ENCODE results near the gene TMEM205.
"Not testable (repeated sequence)": the region's sequence is repeated elsewhere in the genome, so short reads cannot be mapped to it uniquely, and the experiment has no call there.

The TMEM205 gene

DNA sequence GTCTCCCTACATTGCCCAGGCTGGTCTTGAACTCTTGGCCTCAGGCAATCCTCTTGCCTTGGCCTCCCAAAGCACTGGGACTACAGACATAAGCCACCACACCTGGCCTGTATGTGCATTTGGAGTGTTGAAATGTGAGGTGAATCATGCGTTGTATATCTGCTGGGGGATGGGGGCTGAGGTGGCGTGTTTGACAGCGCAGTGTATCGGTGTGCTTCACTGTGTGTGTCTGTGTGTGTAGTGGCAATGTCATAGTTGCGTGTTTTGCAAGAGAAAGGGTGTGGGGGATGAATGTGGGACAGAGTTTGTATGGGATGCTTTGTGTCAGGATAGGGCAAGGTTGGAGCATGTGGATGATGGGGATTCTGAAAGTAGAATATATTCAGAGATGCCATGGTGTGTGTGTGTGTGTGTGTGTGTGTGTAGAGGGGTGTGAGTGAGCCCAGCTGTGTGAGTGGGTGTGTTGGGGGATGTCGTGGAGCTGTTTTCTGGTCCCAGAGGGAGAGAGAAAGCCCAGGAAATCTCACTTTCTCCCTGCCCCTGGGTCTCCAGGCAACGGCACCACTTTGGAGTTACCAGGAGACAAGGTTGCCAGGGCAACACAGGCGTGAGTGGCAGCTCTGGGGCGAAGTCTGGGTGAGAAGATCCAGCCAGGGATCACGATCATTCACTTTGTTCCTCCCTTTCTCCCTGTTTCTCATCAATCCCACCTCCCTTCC is 27.3 kb upstream of the TMEM205 start:
- no peak for DNase-seq (ENCODE audit: low spot score)

DNA sequence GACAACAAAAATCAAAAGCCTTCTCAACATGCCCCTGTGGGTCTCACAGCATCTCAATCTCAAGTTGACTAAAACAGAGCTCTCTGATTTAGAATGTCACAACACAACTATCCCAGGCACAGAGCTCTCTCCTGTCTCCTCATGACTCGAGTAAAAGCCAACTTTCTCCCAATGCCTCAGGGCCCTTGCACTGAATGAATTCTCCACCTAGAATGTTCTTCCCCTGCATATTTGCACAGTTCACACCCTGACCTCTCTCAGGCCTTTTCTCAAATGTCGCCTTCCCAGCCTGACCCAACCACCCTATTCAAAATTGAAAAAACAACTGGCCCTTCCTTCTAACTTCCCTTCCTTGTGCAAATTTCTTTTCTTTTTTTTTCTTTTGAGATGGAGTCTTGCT is 24.7 kb upstream of the TMEM205 start:
- no peak for DNase-seq (ENCODE audit: low spot score)

DNA sequence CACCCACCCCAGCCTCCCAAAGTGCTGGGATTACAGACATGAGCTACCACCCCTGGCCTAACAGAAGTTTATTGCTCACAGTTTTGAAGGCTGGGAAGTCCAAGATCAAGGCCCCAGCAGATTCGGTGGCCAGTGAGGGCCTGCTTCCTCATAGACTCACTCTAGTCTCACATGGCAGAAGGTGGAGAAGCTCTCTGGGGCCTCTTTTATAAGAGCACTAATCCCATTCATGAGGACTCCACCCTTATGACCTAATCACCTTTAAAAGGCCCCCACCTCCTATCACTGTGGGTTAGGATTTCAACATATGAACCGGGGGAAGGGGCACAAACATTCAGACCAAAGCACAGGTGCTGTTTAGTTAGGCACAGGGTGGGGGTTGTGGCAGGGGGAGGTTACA is 21.5 kb upstream of the TMEM205 start:
- DNase-seq (ENCODE audit: low spot score), result no peak

DNA sequence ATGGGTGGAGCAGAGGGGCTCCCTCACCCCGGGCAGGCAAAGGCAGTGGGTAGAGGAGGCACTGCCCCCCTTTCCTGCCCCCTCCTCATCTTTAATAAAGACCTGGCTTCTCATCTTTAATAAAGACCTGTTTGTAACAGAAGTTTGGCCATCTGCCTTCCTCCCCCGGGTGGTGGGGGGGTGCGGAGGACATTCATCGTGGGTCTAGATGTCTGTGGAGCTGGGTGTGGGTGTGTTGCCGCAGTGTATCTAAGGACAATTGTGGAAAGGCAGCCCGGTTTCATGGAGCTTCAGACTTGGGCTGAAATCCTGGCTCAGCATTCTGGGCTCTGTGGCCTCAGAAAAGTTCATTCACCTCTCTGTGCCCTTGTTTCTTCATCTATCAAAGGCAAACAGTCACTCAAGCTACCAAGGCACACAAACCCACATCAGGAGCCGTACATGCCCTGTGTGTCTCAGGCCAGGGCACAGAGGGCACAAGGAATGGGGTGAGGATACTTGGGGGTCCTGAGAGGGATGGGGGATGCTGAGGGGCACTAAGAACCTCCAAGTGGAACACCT is 19.6 kb upstream of the TMEM205 start:
- no peak for DNase-seq (ENCODE audit: low spot score)

DNA sequence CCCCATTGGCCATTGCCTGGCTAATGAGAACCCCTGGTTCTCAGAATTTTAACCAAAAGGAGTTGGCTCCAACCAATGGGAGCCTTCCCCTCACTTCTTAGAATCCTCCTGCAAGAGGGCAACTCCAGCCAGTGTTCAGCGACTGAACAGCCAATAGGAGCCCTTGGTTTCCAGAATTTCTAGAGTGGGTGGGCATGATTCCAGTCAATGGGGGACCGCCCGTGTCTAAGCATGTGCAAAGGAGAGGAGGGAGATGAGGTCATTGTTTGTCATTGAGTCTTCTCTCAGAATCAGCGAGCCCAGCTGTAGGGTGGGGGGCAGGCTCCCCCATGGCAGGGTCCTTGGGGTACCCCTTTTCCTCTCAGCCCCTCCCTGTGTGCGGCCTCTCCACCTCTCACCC is 18.9 kb upstream of the TMEM205 start:
- DNase-seq (ENCODE audit: low spot score), result no peak

DNA sequence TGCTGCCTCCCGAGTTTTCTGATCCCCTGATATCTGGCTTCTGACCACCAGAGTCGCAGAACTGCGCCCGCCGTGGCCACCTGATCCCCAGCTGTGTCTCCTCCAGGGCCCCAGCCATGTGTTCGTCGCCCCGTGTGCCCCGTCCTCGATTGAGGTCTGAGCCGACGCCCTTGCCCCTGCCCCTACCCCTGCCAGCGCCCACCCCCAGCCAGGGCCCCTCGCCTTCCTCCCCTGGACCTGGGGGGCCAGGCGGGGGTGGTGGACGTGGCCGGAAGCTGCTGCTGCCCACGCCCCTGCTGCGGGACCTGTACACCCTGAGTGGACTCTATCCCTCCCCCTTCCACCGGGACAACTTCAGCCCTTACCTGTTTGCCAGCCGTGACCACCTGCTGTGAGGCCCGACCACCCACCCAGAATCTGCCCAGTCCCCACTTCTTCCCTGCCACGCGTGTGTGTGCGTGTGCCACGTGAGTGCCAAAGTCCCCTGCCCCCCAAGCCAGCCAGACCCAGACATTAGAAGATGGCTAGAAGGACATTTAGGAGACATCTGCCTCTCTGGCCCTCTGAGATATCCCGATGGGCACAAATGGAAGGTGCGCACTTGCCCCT is 18.3 kb upstream of the TMEM205 start:
- DNase-seq (ENCODE audit: low spot score), result no peak

DNA sequence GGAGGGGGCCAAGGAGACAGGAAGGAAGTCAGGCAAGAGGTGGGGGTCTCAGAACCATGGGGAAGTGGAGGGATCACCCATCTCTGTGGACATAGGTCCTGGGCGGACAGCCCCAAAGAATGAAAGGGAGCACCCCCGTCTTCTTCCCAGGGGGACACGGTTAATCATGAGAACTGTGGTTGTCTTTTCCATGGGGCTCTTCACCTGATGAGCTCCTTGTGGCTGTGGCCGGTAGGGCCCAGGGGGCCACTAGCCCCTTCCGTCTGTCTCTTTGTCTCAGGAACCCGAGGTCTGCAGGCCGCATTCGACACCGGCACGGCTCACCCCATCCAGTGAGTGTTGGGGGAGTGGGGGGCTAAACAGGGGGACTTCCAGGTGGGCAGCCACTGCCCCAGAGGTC is 17.8 kb upstream of the TMEM205 start:
- no peak for DNase-seq (ENCODE audit: low spot score)

DNA sequence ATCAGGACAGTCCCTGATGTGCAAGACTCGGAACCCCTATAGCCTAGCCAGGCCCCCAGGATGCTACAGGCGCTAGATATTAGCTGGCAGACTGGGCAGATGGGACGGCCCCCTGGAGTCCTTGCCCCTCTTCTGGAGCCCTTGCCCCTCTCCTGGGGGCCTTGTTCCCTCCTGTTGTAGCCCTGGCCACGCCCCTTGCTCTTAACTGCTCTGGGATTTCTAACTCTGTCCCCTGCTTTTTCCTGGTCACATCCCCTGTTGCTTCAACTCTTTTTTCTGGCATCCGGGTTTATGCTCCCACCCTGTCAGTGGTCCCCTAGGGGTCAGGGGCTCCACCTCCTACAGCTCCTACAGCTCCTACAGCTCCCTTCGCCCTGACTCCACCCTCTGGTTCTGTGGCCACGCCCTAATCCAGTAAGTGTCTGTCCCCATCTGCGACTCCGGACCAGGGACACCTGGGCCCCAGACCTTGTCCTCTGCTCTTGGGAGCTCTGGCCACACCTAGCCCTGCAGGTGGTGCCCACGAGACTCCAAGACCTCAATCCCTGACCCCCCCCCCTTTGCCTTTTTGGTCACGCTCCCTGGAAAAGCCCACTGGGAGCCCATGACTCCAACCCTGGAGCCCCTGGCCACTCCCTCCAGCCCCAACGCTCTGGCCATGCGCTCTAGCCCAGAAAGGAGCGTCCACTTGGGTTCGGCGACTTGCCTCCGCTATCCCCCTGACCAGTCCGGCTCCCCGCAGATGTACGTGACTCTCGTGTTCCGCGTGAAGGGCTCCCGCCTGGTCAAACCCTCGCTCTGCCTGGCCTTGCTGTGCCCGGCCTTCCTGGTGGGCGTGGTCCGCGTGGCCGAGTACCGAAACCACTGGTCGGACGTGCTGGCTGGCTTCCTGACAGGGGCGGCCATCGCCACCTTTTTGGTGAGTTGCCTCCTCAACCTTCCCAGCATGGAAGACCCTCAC is 16.0 kb upstream of the TMEM205 start:
- no peak for DNase-seq (ENCODE audit: low spot score)

DNA sequence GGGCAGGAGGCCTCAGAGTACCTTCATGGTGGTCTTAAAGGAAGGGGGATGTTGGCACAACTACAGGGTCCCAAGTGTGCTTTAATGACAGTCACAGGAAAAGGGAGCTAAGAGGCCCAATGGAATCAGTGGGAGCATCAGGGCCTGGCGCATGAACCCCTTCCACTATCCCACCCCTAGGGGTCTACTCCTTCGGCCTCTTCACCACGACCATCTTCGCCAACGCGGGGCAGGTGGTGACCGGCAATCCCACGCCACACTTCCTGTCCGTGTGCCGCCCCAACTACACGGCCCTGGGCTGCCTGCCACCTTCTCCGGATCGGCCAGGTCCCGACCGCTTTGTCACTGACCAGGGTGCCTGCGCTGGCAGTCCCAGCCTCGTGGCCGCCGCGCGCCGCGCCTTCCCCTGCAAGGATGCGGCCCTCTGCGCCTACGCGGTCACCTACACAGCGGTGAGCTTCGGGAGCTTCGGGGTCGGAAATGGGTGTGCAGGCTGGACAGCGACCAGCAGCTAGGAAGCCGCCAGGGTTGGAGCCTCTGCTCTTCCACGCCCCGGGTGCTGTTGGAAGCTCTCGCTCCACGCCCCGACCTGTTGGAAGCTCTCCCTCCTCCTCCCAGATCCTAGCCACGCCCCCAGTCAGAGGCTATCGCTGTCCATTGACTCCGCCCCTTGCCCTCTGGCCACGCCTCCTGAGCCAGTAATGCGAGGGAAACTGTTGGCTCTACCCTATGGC is 15.1 kb upstream of the TMEM205 start:
- DNase-seq (ENCODE audit: low spot score), result no peak

DNA sequence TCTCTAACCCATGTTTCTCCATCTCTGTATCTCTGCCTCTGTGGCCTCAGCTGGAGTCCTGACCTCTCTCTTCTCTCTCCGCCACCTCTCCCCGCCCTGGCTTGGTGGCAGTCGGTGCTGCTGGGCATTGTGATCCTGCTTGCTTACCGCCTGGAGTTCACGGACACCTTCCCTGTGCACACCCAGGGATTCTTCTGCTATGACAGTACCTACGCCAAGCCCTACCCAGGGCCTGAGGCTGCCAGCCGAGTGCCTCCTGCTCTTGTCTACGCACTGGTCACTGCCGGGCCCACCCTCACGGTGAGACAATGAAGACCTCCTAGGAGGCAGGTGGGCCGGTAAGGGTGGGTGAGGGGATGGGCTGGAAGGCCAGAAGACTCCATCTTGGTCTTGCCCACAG is 13.4 kb upstream of the TMEM205 start:
- DNase-seq (ENCODE audit: low spot score), result no peak

DNA sequence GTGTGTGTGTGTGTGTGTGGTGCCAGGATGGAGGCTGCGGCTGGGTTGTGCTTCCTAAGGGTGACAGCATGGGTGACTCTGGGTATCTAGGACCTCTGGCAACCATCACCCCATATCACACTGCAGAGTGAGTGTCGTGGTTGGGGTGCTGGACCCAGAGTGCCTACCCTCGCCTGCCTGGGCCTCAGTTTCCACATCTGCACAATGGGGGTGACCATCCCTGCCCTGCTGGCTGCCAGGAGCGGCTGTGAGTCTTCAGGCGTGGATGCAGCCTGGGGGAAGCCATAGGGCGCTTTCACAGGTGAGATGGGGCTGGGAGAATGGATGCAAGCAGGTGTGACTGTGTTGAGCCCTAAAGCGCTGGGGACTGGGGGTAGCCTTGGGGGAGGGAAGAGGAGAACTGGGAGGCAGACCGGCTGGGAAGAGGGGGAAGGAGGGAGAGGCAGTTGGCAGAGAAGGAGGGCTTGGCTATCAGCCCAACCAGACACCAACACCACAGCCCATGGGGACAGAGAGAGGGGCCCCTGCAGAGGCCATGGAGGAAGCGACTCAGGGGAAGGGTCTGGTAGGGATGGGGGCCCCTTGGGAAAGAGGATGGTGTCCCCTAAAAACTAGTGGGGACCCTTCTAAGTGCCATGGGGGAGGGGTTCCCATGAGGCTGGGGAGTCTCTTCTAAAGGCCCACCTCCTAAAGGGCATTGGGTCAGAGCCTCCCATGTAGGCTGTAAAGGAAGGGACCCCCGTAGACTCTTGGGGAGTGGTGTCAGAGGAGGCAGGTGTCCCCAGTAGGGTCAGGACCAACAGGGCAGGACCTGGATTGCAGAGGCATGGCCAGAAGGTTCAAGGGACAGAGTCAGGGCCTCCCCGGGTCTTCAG is 10.8 kb upstream of the TMEM205 start:
- no peak for DNase-seq (ENCODE audit: low spot score)

DNA sequence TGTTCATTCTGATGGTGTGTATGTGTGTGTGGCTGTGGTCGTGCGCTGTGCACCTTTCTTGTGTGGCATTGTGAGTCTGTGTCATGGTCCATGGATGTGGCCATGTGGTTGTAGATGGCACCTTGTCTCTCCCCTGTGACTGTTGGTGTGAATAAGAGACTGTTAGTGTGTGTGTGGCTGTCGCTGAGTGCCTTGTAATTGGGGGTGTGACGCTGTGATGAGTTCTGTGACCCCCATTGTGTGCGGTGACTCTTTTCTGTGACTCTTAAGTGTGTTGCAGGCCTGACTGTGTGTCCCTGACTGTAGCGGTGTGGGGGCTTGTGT is 10.0 kb upstream of the TMEM205 start:
- DNase-seq (ENCODE audit: low spot score), result no peak

DNA sequence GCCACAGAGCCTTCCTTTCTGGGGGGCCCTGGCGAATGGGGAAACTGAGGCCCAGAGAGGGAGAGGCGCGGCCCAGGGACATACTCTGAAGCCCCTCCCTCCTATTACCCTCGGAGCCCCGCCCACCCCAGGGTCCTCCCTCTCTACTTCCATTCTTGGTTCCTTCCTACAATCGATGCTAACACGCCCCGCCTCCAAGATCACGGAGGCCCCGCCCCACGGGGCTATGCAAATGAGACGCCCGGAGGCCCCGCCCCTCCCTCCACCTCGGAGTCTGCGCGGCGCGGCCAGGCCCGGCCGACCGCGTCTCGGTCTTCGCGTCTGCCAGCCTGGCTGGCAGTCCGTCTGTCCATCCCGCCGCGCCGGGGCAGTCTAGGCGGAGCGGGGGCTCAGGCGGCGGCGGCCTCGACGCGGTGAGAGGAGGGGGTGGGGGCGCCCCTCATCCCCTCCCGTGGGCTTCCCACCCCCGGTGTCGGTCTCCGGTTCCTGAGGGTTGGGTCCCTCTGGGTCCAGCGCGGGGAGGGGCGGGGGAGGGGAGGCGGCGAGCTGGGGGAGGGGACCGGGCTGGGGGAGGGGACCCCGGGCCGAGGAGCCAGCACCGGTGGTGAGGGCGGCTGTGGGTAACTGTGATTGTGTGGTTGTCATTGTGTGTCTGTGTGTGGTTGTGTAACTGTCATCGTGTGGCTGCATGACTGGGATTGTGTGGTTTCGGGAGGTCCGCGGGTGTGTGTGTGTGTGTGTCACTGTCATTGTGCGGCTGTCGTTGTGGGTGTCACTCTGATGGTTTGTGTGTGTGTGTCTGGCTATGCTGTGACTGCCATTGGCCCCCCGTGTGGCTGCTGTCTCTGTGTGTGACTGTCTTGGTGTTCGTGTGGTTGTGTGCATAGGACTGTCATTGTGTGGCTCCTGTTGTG is 9.3 kb upstream of the TMEM205 start, which contains the start of gene PLPPR2:
Gene PLPPR2 (plus strand): TSS at position 273 of the 914 bp plus-strand sequence. CDS start 2,242 bp downstream, outside the sequence.
- peak; percentile 82 for DNase-seq (ENCODE audit: low spot score)

DNA sequence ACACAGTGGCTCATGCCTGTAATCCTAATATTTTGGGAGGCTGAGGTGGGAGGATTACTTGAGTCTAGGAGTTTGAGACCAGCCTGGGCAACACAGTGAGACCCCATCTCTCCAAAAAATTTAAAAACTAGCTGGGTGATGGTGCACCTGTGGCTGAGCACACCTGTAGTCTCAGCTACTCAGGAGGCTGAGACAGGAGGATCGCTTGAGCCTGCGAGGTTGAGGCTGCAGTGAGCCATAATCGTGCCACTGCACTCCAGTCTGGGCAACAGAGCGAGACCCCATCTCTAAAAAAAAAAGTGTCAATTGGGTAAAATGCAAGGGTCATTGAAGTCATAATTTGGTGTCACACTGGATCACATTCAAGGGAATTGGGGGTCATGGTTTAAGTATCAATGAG is 8.0 kb upstream of the TMEM205 start:
- not testable (repeated sequence) for DNase-seq (ENCODE audit: low spot score)

DNA sequence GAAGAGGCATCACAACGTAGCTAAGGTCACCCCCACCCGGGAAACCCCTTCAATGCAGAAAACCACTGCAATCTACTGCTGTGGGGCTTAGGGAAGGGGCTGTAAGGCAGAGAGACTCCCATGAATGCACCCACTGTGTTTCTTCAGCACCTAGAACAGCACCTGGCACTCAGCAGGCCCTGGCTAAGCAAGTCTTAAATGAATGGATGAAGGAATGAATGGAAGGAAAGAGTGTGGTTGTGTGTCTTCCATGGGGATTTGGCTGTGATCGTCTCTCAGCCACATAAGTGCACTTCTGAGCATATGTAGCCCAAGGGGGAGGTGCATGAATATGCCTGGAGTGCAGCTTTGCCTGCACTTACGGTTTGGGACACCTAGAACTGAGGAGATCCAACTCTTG is 3.1 kb upstream of the TMEM205 start:
- DNase-seq (ENCODE audit: low spot score), result no peak

DNA sequence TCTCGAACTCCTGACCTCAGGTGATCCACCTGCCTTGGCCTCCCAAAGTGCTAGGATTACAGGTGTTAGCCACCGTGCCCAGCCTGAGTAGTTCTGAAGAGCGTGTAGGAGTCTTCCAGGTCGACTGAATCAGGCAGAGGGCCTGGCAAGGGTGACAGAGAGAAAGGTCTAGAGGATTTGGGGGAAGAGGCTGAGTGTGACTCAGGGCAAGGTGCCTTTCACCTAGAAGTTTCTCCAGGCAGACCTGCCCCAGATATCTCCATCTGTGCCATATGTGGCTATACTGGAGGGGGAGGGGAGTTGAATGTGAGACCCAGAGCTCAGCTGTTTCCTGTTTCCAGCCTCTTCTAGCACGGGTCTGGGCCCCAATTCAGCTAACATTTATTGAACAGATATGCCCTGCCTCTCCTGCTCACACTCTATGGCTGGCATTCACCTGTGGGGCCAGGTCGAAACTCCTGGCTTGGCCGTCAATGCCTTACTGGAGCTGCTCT is 1.5 kb upstream of the TMEM205 start:
- DNase-seq (ENCODE audit: low spot score), result no peak

DNA sequence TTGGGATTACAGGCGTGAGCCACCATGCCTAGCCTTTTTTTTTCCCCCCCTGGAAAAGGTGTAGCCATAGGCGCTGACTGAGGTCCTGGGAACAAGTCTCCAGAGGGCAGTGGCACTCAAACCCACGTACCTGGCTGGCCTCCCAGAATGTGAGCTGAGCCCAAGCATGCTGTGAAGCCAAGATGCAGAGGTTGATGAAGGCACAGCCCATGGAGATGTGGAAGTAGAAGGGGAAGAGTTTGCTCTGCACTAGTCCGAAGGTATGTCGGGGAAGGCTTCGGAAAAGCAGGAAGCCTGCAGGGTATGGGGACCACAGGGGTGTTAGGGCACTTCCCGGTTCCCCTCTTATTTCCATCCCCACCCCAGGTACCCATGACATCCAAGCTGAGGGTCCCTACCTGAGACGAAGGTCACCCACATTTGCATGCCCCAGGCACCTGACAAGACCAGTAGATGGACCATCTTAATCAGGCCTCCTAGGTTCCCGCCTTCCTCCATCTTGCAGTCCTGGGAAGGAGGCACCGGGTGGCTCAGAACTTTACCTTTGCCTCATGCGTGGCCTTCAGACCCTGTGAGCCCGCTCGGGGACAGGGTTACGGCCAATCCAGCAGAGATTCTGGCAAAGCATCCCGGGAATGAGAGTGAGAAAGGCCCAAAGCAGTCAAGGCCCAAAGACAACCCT is 805 bp downstream of the TMEM205 start:
- no peak for DNase-seq (ENCODE audit: low spot score)

DNA sequence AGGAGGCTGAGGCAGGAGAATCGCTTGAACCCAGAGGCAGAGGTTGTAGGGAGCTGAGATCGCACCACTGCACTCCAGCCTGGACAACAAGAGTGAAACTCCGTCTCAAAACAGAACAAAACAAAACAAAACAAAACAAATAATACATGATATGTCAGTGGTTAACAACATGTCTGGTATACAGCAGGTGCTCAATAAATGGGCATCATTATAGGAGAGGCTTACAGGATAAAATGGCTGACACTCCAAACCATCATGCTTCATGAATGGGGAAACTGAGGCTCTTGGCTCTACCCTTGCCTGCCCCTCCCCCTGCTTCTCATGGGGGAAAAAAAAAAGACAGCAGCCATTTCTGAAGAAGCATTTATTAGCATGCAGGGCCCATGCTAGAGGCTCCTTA is 3.6 kb downstream of the TMEM205 start:
- DNase-seq (ENCODE audit: low spot score), result no peak

DNA sequence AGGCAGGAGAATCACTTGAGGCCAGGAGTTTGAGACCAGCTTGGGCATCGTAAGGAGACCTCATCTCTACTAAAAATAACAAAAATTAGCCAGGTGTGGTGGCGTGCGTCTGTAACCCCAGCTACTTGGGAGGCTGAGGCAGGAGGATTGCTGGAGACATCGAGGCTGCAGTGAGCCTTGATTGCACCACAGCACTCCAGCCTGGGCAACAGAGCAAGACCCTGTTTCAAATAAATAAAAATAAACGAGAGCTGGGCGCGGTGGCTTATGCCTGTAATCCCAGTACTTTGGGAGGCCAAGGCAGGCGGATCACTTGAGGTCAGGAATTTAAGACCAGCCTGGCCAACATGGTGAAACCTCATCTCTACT is 6.0 kb downstream of the TMEM205 start:
- not testable (repeated sequence) for DNase-seq (ENCODE audit: low spot score)
